Stimulated activated memory B cell treated with anti-CD40 and anti-IgM and Interleukin-4, amounts not matched to agents 10 μg/mL and 1 μg/mL and 100 μg/mL, for 72 hours (primary cell): Measurements from ENCODE around the gene EMP2.

ENCODE experiments used
- ATAC-seq: fragments of 150-1000 bp; cut with Tn5 transposase; 2 replicates; pipeline ENCODE4 v1.10.0; 2021
- H3K27ac Mint-ChIP-seq: one replicate; pipeline ENCODE4 v1.8.0; 2022; ENCODE audit warnings: mild to moderate bottlenecking, mixed read lengths
- H3K27me3 Mint-ChIP-seq: one replicate; pipeline ENCODE4 v1.8.0; 2022; ENCODE audit warnings: mixed read lengths
- H3K36me3 Mint-ChIP-seq: one replicate; pipeline ENCODE4 v1.8.0; 2022; ENCODE audit warnings: mixed read lengths
- H3K4me1 Mint-ChIP-seq: one replicate; pipeline ENCODE4 v1.8.0; 2022; ENCODE audit warnings: mixed read lengths
- H3K4me3 Mint-ChIP-seq: one replicate; pipeline ENCODE4 v1.8.0; 2022; ENCODE audit warnings: mild to moderate bottlenecking, moderate library complexity, mixed read lengths
- H3K9me3 Mint-ChIP-seq: one replicate; pipeline ENCODE4 v1.8.0; 2022; ENCODE audit warnings: mixed read lengths

EMP2 gene

GRCh38 chr16:10614685-10615084 is 34.3 kb upstream of the EMP2 start:
- no peak overlapping the region for H3K27ac Mint-ChIP-seq

GRCh38 chr16:10613785-10614485 is 33.5 kb upstream of the EMP2 start:
- no peaks in the 10 kb centered on the region for H3K9me3 Mint-ChIP-seq
- peaks cover 17% of the 10 kb centered on the region for H3K4me1 Mint-ChIP-seq
- ATAC-seq, result peak; percentile 90
- H3K4me3 Mint-ChIP-seq, result no peak overlapping the region
- H3K27me3 Mint-ChIP-seq, result peaks cover 30% of the 10 kb centered on the region
- no peak overlapping the region for H3K27ac Mint-ChIP-seq
- H3K36me3 Mint-ChIP-seq, result no peaks in the 10 kb centered on the region

More at GRCh38 chr16:10614685-10615084, 34.3 kb upstream of the EMP2 start:
- H3K4me3 Mint-ChIP-seq, result no peak overlapping the region
- peaks cover 25% of the 10 kb centered on the region for H3K4me1 Mint-ChIP-seq
- H3K9me3 Mint-ChIP-seq, result no peaks in the 10 kb centered on the region
- ATAC-seq, result no peak
- H3K27me3 Mint-ChIP-seq, result peaks cover 38% of the 10 kb centered on the region
- H3K36me3 Mint-ChIP-seq, result no peaks in the 10 kb centered on the region

DNA sequence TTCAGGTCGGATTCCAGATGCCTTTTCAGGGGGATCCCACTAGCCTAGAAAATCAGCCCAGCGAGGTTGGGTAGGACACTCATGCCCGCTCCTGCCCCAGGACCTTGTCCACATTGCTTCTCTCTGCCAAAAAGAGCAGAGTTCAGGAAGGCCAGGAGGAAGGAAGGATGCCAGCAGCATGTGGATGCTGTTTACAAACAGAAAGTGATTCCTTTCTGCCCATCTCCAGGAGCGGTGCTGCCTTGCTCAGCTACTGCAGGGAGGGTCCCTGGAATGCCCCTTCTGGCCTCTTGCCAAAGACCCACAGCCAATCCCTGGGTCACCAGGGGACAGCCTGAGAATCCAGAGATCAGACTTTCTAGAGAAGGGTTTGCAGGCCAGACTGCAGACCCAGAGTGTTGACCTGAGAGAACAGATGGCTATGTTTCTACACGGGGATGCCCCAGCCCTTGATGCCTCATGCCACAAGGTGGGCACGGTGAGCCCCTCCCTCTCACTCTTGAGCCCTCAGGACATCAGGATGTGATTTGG is 32.3 kb upstream of the EMP2 start:
- H3K27me3 Mint-ChIP-seq, result peaks cover 18% of the 10 kb centered on the region
- ATAC-seq, result no peak
- no peaks in the 10 kb centered on the region for H3K36me3 Mint-ChIP-seq
- H3K4me3 Mint-ChIP-seq, result no peak overlapping the region
- H3K9me3 Mint-ChIP-seq, result no peaks in the 10 kb centered on the region
- H3K27ac Mint-ChIP-seq, result peak overlapping the region; percentile 66
- peaks cover 17% of the 10 kb centered on the region for H3K4me1 Mint-ChIP-seq

DNA sequence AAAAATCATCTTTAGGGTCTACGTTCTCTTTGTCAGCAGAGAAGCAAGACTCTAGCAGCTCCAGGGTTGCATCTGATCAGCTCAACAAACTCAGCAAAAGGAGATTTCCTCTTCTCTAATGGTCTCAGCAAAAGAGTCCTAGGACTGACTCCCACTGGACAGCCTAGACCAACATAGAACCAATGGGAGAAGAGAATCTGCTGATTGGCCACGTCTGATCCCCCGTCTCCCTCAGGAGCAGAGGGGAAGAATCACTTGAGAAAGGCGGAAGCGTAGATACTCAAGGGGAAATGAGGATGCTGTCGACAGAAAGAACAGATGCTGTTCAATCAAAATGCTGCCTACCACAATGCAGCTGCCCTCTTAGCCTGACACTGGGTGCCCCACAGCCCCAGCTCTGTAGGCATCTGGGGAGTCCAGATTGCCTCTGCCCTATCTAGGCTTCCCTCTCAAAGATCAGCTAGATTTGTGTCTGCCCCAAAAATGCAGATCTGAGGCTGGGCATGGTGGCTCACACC is 31.5 kb upstream of the EMP2 start:
- H3K4me3 Mint-ChIP-seq, result no peak overlapping the region
- peak overlapping the region; percentile 66 for H3K27ac Mint-ChIP-seq
- H3K27me3 Mint-ChIP-seq, result peaks cover 18% of the 10 kb centered on the region
- no peak for ATAC-seq
- no peaks in the 10 kb centered on the region for H3K36me3 Mint-ChIP-seq
- H3K4me1 Mint-ChIP-seq, result peaks cover 17% of the 10 kb centered on the region
- H3K9me3 Mint-ChIP-seq, result no peaks in the 10 kb centered on the region

DNA sequence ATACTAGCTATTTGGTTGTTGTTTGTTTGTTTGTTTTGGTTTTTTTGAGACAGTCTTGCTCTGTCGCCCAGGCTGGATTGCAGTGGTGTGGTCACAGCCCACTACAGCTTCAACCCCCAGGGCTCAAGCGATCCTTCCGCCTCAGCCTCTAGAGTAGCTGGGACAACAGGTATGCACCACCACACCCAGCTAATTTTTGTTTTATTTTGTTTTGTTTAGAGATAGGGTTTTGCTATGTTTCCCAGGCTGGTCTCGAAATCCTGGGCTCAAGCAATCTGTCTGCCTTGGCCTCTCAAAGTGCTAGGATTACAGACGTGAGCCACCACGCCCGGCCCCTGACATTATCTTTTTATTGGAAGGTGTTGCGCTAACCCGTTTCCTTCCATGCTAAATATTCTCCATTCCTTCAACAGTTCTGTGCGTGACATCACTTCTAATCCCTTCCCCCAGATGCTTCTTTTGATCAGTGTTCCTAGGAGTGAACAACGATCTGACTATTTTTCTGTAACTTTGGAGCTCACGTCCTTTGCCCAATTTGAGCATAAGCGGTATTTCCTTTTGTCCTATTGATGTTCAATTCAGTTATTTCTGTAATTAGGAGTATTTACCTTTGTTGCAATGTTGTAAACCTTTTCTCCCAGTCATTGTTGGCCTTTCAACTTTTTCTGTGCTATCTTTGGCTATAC is 30.2 kb upstream of the EMP2 start:
- no peaks in the 10 kb centered on the region for H3K36me3 Mint-ChIP-seq
- H3K27ac Mint-ChIP-seq, result no peak overlapping the region

DNA sequence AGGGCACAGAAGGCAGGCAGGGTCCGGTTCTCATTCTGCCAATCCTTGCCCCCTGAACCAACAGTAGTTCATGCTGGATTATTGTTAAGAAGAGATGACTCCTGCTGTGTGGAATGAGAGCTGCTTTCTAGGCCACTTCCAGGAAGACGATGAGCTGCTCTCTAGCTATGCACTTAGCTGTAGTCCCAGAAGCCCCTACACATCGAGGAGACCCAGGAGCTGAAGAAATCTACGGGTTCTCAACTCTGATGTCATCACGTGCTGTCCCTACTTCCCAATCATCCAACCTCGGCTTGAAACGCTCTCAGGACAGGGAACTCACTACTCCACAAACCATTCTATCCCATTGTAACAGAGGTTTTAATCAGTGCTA is 29.0 kb upstream of the EMP2 start:
- peaks cover 16% of the 10 kb centered on the region for H3K4me1 Mint-ChIP-seq
- no peak overlapping the region for H3K4me3 Mint-ChIP-seq
- no peak for ATAC-seq
- no peaks in the 10 kb centered on the region for H3K36me3 Mint-ChIP-seq
- H3K27me3 Mint-ChIP-seq, result peaks cover 29% of the 10 kb centered on the region
- H3K27ac Mint-ChIP-seq, result no peak overlapping the region
- no peaks in the 10 kb centered on the region for H3K9me3 Mint-ChIP-seq

More for the DNA sequence above, 30.2 kb upstream of the EMP2 start:
- ATAC-seq, result no peak
- no peak overlapping the region for H3K4me3 Mint-ChIP-seq
- H3K27me3 Mint-ChIP-seq, result peaks cover 29% of the 10 kb centered on the region
- H3K9me3 Mint-ChIP-seq, result no peaks in the 10 kb centered on the region
- H3K4me1 Mint-ChIP-seq, result peaks cover 17% of the 10 kb centered on the region

GRCh38 chr16:10608687-10609401 is 28.4 kb upstream of the EMP2 start:
- H3K27ac Mint-ChIP-seq, result no peak overlapping the region
- no peak overlapping the region for H3K4me3 Mint-ChIP-seq
- ATAC-seq, result no peak
- H3K9me3 Mint-ChIP-seq, result no peaks in the 10 kb centered on the region
- peaks cover 32% of the 10 kb centered on the region for H3K27me3 Mint-ChIP-seq
- peaks cover 11% of the 10 kb centered on the region for H3K4me1 Mint-ChIP-seq
- no peaks in the 10 kb centered on the region for H3K36me3 Mint-ChIP-seq

DNA sequence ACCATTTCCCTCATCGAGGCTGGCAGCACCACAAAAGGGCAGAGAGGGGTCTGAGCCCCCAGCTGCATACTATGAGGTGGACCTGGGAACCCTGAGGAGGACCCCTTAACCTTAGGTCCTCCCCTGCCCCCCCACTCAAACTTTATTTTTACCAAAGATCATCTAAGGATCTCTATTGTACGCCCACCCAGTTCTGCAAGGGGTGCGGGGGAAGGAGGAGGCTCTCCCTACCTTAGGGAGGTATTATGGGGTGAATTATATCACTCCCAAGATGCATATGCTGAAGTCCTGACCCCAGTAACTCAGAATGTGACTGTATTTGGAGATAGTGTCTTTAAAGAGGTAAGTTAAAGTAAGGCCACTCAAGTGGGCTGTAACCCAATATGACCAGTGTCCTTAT is 26.8 kb upstream of the EMP2 start:
- peaks cover 6% of the 10 kb centered on the region for H3K4me1 Mint-ChIP-seq
- no peaks in the 10 kb centered on the region for H3K36me3 Mint-ChIP-seq
- no peaks in the 10 kb centered on the region for H3K9me3 Mint-ChIP-seq
- no peak overlapping the region for H3K4me3 Mint-ChIP-seq
- ATAC-seq, result no peak
- H3K27ac Mint-ChIP-seq, result no peak overlapping the region
- H3K27me3 Mint-ChIP-seq, result peaks cover 45% of the 10 kb centered on the region

DNA sequence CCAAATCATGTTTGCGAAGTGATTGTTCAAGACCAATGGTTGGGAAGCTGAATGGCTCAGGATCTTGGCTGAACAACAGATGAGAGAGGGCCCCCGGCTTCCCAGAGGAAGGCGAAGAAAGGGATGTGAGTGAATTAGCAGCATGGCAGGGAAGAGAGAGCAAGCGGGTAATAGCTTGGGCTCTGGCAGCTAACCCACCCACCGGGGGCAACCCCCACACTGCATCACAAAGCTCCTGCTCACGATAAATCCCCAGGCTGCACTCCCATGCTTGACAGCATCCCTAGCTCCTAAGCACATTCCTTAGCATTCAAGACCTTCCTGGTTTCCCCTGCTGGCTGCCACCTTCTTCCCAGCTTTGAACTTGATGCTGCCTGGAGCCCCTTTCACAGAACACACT is 26.2 kb upstream of the EMP2 start:
- H3K27ac Mint-ChIP-seq, result no peak overlapping the region
- H3K27me3 Mint-ChIP-seq, result peaks cover 43% of the 10 kb centered on the region
- ATAC-seq, result no peak
- H3K4me3 Mint-ChIP-seq, result no peak overlapping the region
- no peaks in the 10 kb centered on the region for H3K36me3 Mint-ChIP-seq
- peaks cover under 1% of the 10 kb centered on the region for H3K4me1 Mint-ChIP-seq
- H3K9me3 Mint-ChIP-seq, result no peaks in the 10 kb centered on the region

- H3K36me3 Mint-ChIP-seq, result no peaks in the 10 kb centered on the region
- no peak overlapping the region for H3K4me3 Mint-ChIP-seq
- no peak overlapping the region for H3K27ac Mint-ChIP-seq
- H3K27me3 Mint-ChIP-seq, result peaks cover 43% of the 10 kb centered on the region
- H3K9me3 Mint-ChIP-seq, result no peaks in the 10 kb centered on the region
- H3K4me1 Mint-ChIP-seq, result no peaks in the 10 kb centered on the region
- no peak for ATAC-seq
Measured at GRCh38 chr16:10605636-10606035, 25.2 kb upstream of the EMP2 start.

GRCh38 chr16:10601444-10602408 is 21.3 kb upstream of the EMP2 start:
- no peak for ATAC-seq
- Mint-ChIP-seq H3K36me3 (no peaks in the 10 kb centered on the region), H3K4me3 (no peak overlapping the region), H3K4me1 (peaks cover 23% of the 10 kb centered on the region), H3K27me3 (peaks cover 44% of the 10 kb centered on the region), H3K9me3 (no peaks in the 10 kb centered on the region), H3K27ac (no peak overlapping the region)

- Mint-ChIP-seq H3K9me3 (no peaks in the 10 kb centered on the region), H3K4me1 (peaks cover 23% of the 10 kb centered on the region), H3K36me3 (no peaks in the 10 kb centered on the region), H3K4me3 (no peak overlapping the region), H3K27ac (no peak overlapping the region), H3K27me3 (peaks cover 44% of the 10 kb centered on the region)
- peak; percentile 73 for ATAC-seq
Measured at GRCh38 chr16:10600782-10601443, 20.5 kb upstream of the EMP2 start.

DNA sequence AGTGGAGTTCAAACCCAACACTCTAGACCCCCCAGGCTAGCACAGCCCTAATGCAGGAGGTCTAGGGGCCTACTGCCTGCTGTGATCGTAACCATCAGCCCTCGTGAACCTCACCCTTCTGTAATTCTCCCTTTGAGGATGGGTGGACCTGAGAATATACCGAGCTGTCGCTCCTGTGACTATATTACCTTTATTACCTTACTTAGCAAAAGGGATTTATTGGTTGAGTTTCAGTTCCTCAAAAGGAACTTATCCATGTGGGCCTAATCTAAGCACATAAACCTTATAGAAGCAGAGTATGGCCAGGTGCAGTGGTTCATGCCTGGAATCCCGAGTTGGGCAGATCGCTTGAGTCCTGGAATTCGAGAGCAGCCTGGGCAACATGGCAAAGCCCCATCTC is 19.2 kb upstream of the EMP2 start:
- Mint-ChIP-seq H3K27ac (no peak overlapping the region), H3K4me3 (no peak overlapping the region)

GRCh38 chr16:10598157-10598556 is 17.8 kb upstream of the EMP2 start:
- Mint-ChIP-seq H3K4me1 (peaks cover 32% of the 10 kb centered on the region), H3K27ac (no peak overlapping the region), H3K9me3 (no peaks in the 10 kb centered on the region), H3K36me3 (no peaks in the 10 kb centered on the region), H3K4me3 (no peak overlapping the region), H3K27me3 (peaks cover 44% of the 10 kb centered on the region)
- no peak for ATAC-seq

More for the DNA sequence above, 19.2 kb upstream of the EMP2 start:
- ATAC-seq, result peak; percentile 71
- peaks cover 26% of the 10 kb centered on the region for H3K4me1 Mint-ChIP-seq
- no peaks in the 10 kb centered on the region for H3K36me3 Mint-ChIP-seq
- no peaks in the 10 kb centered on the region for H3K9me3 Mint-ChIP-seq
- peaks cover 50% of the 10 kb centered on the region for H3K27me3 Mint-ChIP-seq
